Naive thymus-derived CD8-positive, alpha-beta T cell (primary cell): ENCODE data around the gene ASB4. TPM values are rescaled to one million over a fixed set of nuclear protein-coding genes. Genes with fewer than 3 reads are reported as not detected.

ENCODE experiments used
- ATAC-seq, 2 donors: fragments of 150-1000 bp; cut with Tn5 transposase in 1 of 2; sonication (Bioruptor Pico), chemical (Tn5 transposase) in 1 of 2; 1 replicate in 1 of 2; 2 replicates in 1 of 2; pipeline ENCODE4 v1.10.0; 2021; ENCODE audit warnings: mild to moderate bottlenecking in 2 of 2, moderate library complexity in 2 of 2
- POLR2A ChIA-PET: fragments of 350-600 bp; sonication (Branson Sonifier 250); formaldehyde crosslinking; loops from one replicate; lab custom pipeline; 2021; ENCODE audit warnings: antibody characterized with exemption; lab: Charles Lee
- DNase-seq, 10 donors: peaks; one replicate each; pipeline versions ENCODE4 v3.0.0 to v3.0.0-alpha.2; 2020 to 2022
- H3K27ac Mint-ChIP-seq, 10 donors: one replicate each; pipeline ENCODE4 v1.8.0; 2020 to 2022; ENCODE audit warnings: mild to moderate bottlenecking in 10 of 10, mixed read lengths in 10 of 10, moderate library complexity in 4 of 10, inconsistent platforms in 1 of 10
- H3K27me3 Mint-ChIP-seq, 5 donors: one replicate each; pipeline ENCODE4 v1.8.0; 2021 to 2022; ENCODE audit warnings: mixed read lengths in 5 of 5
- H3K36me3 Mint-ChIP-seq, 3 donors: one replicate each; pipeline ENCODE4 v1.8.0; 2020 to 2022; ENCODE audit warnings: mixed read lengths in 3 of 3, mild to moderate bottlenecking in 2 of 3, inconsistent platforms in 1 of 3
- H3K4me1 Mint-ChIP-seq, 4 donors: one replicate each; pipeline ENCODE4 v1.8.0; 2021 to 2022; ENCODE audit warnings: mixed read lengths in 4 of 4
- H3K4me3 Mint-ChIP-seq, 10 donors: one replicate each; pipeline ENCODE4 v1.8.0; 2020 to 2022; ENCODE audit warnings: mild to moderate bottlenecking in 10 of 10, mixed read lengths in 10 of 10, moderate library complexity in 6 of 10, inconsistent platforms in 1 of 10
- H3K9me3 Mint-ChIP-seq, 9 donors: one replicate each; pipeline ENCODE4 v1.8.0; 2020 to 2022; ENCODE audit warnings: mixed read lengths in 9 of 9, mild to moderate bottlenecking in 3 of 9, inconsistent platforms in 1 of 9, moderate library complexity in 1 of 9
- polyA plus RNA-seq, 3 donors: library from polyadenylated mRNA; unstranded; fragments of 300-500 nt; fragmentation: Illumina TruSeq; gene quantifications; one replicate each; pipeline ENCODE4 v1.2.3, GENCODE V29; 2021
- total RNA-seq, 8 experiments: library from RNA in 2 of 8; stranded (reverse) in 2 of 8; gene quantifications; one replicate each; pipeline ENCODE4 v1.2.3 and lab custom pipeline; 2021 to 2026

The ASB4 gene
- total and polyA plus RNA-seq, 5 experiments from 2014 or later, result not detected

DNA sequence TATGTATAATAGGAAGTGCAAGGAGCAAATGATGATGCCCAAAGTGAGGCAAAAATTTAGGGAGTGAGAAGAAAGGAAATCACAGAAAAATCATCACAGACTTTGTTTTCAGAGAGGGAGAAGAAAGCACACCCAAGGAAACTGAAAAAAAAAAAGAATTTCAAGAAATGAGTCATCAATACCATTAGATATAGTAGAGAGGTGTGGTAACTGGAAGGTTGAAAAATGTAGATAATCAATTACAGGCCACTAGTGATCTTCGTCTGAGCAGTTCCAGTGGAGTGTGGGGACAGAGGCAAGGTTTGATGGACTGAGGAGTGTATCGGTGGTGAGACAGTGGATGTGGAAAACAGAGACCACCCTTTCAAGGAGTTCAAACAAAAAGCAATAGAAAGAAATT lies 31.7 kb downstream of the ASB4 start:
- H3K4me3 Mint-ChIP-seq, result no peak overlapping the region
- H3K4me1 Mint-ChIP-seq, result no peaks in the 10 kb centered on the region
- no peaks in the 10 kb centered on the region for H3K9me3 Mint-ChIP-seq
- no peak overlapping the region for H3K27ac Mint-ChIP-seq
- no peaks in the 10 kb centered on the region for H3K36me3 Mint-ChIP-seq
- POLR2A ChIA-PET, result no interaction called here
- H3K27me3 Mint-ChIP-seq, result peaks cover 0 to 15% (median 8%) of the 10 kb centered on the region in 5 donors
- ATAC-seq, result no peak
- no peak for DNase-seq

DNA sequence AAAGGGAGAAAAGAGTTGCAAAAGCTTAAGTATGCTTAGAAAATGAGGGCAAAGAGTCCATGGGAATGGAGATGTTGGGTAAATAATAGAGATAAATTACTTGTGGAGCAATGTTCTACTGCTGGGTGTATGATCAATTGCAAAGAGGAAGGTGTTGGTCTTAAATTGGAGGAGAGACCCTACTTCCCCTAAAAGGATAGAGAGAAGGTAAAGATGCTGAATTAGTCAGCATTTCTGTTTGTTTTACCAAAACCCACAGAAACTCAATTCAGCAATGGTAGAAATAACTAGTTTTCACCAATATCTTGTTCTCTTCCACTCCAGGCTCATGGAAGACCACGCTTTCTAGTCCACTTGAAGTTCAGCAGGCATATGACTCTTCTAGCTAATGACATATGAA lies 32.1 kb downstream of the ASB4 start:
- DNase-seq, result no peak
- no peak overlapping the region for H3K4me3 Mint-ChIP-seq
- POLR2A ChIA-PET, result no interaction called here
- ATAC-seq, result no peak
- H3K9me3 Mint-ChIP-seq, result no peaks in the 10 kb centered on the region
- H3K4me1 Mint-ChIP-seq, result no peaks in the 10 kb centered on the region
- H3K27ac Mint-ChIP-seq, result no peak overlapping the region
- peaks cover 0 to 16% (median 8%) of the 10 kb centered on the region in 5 donors for H3K27me3 Mint-ChIP-seq
- H3K36me3 Mint-ChIP-seq, result no peaks in the 10 kb centered on the region

DNA sequence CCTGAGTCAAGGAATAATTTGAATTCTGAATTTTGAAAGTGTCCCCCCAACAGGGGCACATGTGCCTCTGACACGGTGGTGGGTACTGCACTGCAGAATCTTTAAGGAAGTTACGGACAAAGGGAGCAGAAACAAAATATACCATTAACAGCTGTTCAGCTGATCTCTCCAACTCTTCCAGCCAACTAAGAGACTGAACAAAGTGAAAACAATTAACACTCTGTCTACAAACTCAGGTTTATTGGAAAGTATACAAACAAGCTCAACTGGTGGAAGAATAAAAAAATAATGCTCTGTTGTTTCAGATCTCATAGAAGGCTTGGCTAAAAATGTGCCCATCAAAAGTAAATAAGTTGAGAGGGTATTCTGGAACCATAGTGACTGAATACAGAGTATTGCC lies 34.4 kb downstream of the ASB4 start:
- H3K4me3 Mint-ChIP-seq, result no peak overlapping the region
- DNase-seq (no peak), ATAC-seq (no peak)
- H3K4me1 Mint-ChIP-seq, result no peaks in the 10 kb centered on the region
- no peaks in the 10 kb centered on the region for H3K9me3 Mint-ChIP-seq
- H3K36me3 Mint-ChIP-seq, result no peaks in the 10 kb centered on the region
- POLR2A ChIA-PET, result no interaction called here
- H3K27me3 Mint-ChIP-seq, result peaks cover 2 to 16% (median 8%) of the 10 kb centered on the region in 5 donors
- no peak overlapping the region for H3K27ac Mint-ChIP-seq

DNA sequence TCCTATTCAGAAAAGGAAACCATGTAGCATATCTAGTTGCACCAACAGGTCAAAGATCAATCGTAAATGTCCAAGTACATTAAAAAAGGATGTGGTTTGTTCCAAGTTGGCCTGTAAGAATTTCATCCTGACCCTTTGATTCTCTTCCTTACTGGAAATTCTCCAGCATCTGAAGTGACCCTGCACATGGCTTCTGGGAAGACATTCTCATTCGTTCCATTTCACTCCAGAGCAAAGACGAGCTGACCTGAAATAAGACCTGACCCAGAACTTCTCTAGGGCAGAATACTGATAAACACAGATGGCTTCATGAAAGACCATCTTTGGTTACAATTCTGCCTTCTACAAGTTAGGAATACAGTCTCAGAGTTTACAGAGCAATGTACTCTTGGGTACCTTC lies 39.8 kb downstream of the ASB4 start:
- Mint-ChIP-seq H3K4me3 (no peak overlapping the region), H3K27me3 (peaks cover 3 to 10% (median 6%) of the 10 kb centered on the region in 5 donors), H3K36me3 (no peaks in the 10 kb centered on the region), H3K27ac (no peak overlapping the region), H3K9me3 (peaks cover 0 to 1% (median 0%) of the 10 kb centered on the region in 9 donors), H3K4me1 (peaks cover 0 to 1% (median 0%) of the 10 kb centered on the region in 4 donors)
- ATAC-seq (no peak), DNase-seq (no peak)
- POLR2A ChIA-PET, result no interaction called here

DNA sequence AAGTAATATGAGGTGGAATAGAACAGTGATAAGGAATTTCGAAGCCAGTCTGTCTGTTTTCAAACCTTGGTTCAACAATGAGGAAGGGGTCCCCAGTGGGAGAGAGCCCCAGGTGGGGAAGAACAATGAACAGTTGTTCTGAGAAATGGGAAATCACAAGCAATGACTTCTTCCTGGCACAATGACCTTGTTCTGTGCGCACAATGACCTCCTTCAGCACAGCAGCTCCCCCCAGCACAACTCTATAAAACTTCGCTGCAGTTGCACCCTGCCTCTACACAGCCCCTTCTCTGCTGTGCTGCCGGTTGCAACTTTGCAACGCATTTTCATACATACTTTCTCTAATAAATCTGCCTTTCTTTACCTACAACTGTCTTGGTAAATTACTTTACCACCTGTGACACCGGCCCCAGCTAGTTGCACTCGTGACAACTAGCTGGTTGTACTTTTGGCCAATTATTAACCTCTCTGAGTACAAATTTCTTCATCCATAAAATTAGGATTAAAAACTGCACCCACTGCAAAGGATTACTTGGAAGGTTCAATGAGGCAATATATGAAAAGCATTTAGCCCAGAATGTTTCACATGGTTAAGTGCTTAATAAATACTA lies 40.5 kb downstream of the ASB4 start:
- H3K9me3 Mint-ChIP-seq, result peaks cover 0 to 1% (median 0%) of the 10 kb centered on the region in 9 donors
- POLR2A ChIA-PET, result no interaction called here
- no peaks in the 10 kb centered on the region for H3K36me3 Mint-ChIP-seq
- peaks cover 0 to 1% (median 0%) of the 10 kb centered on the region in 4 donors for H3K4me1 Mint-ChIP-seq
- DNase-seq, result no peak
- H3K4me3 Mint-ChIP-seq, result no peak overlapping the region
- ATAC-seq, result no peak
- no peak overlapping the region for H3K27ac Mint-ChIP-seq
- H3K27me3 Mint-ChIP-seq, result peaks cover 3 to 10% (median 6%) of the 10 kb centered on the region in 5 donors

DNA sequence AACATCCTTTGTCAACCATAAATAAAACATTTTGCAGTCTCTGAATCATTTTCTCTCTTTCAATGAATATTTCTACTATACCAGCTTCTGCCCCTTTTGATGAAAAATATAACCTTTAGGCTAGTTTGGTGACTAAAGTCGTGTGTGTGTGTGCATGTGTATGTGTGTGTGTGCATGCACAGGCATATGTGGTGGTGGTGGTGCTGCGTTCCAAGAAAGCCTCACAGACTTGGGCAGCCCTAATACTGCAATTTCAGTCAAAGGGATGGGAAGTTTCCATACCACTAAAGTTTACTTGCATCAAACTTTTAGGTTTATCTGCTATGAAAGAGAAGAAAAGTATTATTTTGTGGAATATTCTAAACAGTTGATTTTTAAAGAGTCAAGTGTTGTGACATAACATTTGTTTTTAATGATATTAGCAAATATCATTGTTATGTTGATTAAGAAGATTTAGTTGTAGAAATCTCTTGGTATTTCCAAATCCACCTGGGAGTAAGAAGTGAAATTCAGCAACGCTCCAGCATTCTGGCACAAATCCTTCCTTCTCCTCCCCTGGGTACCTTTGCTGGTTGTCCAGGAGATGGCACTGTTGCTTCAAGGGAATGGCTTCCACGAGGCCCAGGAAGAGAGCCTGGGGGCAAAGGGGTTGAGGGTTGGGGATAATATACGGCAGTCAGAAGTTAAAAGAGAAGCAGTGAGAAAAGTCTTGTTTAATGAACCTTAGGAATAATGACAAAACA lies 41.5 kb downstream of the ASB4 start:
- ATAC-seq (no peak), DNase-seq (no peak)
- H3K36me3 Mint-ChIP-seq, result no peaks in the 10 kb centered on the region
- no peak overlapping the region for H3K4me3 Mint-ChIP-seq
- POLR2A ChIA-PET, result no interaction called here
- peaks cover 3 to 10% (median 6%) of the 10 kb centered on the region in 5 donors for H3K27me3 Mint-ChIP-seq
- H3K27ac Mint-ChIP-seq, result no peak overlapping the region
- H3K9me3 Mint-ChIP-seq, result peaks cover 0 to 1% (median 0%) of the 10 kb centered on the region in 9 donors
- peaks cover 0 to 1% (median 0%) of the 10 kb centered on the region in 4 donors for H3K4me1 Mint-ChIP-seq

DNA sequence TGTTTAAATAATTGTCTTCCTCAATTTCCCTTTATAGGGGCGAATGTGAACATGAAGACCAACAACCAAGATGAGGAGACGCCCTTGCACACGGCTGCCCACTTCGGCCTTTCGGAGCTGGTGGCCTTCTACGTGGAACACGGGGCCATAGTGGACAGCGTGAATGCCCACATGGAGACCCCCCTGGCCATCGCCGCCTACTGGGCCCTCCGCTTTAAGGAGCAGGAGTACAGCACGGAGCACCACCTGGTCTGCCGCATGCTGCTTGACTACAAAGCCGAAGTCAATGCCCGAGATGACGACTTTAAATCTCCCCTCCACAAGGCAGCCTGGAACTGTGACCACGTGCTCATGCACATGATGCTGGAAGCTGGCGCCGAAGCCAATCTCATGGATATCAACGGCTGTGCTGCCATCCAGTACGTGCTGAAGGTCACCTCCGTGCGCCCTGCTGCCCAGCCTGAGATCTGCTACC lies 42.1 kb downstream of the ASB4 start:
- Mint-ChIP-seq H3K36me3 (no peaks in the 10 kb centered on the region), H3K4me1 (peaks cover 0 to 1% (median 0%) of the 10 kb centered on the region in 4 donors), H3K9me3 (peaks cover 0 to 1% (median 0%) of the 10 kb centered on the region in 9 donors), H3K27me3 (peaks cover 2 to 10% (median 4%) of the 10 kb centered on the region in 5 donors), H3K27ac (no peak overlapping the region), H3K4me3 (no peak overlapping the region)
- POLR2A ChIA-PET, result no interaction called here
- DNase-seq (no peak), ATAC-seq (no peak)

DNA sequence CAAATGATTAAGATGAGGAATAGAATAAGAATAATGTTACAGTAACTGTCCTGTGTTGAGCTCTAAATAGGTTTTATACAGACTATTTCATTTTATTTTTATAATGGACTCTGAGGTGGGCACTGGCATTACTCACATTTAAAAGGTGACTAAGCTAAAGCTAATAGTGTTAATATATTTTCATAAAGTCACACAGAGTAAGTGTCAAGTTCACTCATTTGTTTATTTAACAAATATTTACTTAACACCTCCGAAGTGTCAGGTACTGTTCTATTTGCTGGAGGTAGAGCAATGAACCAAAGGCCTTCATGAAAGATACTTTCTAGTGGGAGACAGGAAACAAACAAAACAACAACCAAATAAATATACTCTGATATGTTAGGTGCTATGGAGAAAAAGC lies 44.0 kb downstream of the ASB4 start:
- POLR2A ChIA-PET, result no interaction called here
- Mint-ChIP-seq H3K9me3 (peaks cover 0 to 1% (median 0%) of the 10 kb centered on the region in 9 donors), H3K4me3 (no peak overlapping the region), H3K4me1 (peaks cover 0 to 1% (median 0%) of the 10 kb centered on the region in 4 donors), H3K27me3 (peaks cover 1 to 12% (median 7%) of the 10 kb centered on the region in 5 donors), H3K27ac (no peak overlapping the region), H3K36me3 (no peaks in the 10 kb centered on the region)
- ATAC-seq, result no peak
- DNase-seq, result no peak

DNA sequence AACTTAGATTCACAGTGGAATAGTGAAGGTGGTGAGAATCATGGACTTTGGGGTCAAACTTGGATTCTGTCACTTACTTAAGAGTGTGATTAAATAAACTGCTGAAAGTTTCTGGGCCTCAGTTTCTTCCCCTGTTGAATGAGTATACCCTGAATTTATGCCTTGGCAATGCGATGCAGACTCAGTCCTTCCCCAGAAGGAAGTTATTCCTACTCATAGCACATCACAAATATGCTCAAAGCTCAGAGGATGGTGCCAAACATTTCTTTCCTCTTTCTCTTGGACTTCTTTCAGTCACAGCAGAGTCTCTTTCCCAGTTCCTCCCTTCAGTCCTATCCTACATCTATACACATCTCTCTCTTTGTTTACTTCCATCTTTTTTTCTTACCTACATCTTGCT lies 45.1 kb downstream of the ASB4 start:
- Mint-ChIP-seq H3K4me1 (peaks cover 0 to 1% (median 0%) of the 10 kb centered on the region in 4 donors), H3K36me3 (no peaks in the 10 kb centered on the region), H3K27me3 (peaks cover 4 to 15% (median 10%) of the 10 kb centered on the region in 5 donors), H3K27ac (no peak overlapping the region), H3K9me3 (peaks cover 0 to 1% (median 0%) of the 10 kb centered on the region in 9 donors), H3K4me3 (no peak overlapping the region)
- no peak for ATAC-seq
- DNase-seq, result no peak
- POLR2A ChIA-PET, result no interaction called here

DNA sequence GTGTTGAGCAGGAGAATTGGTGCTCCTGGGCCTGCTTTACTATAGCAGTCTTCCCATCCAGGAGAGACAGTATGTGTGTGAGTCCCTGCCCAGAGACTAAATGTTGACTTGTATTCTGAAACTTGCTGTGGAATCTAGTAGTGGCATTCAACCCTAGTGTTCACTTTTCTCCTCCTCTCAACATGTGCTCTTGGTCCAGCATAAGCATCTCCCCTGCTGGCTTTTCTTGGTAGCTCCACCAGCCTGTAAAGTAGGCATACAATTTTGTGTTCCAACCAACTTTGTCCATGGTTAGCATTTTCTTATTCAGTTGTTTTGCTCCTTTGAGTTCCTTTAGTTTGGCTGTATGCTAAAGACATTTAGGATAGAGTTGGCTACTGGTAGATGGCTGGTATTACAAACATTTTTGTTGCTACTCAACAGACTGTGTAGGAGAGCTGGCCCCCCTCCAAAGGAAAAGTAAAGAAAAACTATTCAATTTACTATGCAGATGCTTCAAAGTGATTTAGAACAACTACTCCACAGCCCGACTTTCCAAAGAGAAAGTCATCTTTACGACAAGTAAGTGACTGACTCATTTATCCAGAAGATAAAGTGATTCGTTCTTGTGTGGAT lies 46.0 kb downstream of the ASB4 start:
- peaks cover 4 to 12% (median 9%) of the 10 kb centered on the region in 5 donors for H3K27me3 Mint-ChIP-seq

DNA sequence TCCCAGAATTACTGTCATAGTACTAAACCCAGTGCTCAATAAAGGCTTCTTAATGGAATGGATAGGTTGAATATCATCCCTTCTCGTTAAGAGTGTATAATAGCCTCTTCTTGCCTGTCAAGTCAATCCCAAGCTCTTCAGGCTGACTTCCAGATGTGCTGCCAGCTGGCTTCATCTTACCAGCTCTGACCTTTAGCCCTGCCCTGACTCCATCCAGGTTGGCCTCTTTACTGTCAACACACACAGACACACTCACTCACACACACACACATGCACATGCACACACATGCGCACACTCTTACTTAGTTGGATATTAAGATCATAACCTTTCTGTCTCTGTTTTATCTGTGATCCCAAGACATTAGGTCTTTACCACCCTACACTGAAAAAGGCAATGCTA lies 49.1 kb downstream of the ASB4 start:
- Mint-ChIP-seq H3K27me3 (peaks cover 4 to 10% (median 9%) of the 10 kb centered on the region in 5 donors), H3K36me3 (no peaks in the 10 kb centered on the region), H3K4me1 (no peaks in the 10 kb centered on the region), H3K9me3 (no peaks in the 10 kb centered on the region), H3K27ac (no peak overlapping the region), H3K4me3 (no peak overlapping the region)
- no peak for DNase-seq
- POLR2A ChIA-PET, result no interaction called here
- no peak for ATAC-seq

More for the DNA sequence above, 46.0 kb downstream of the ASB4 start:
- Mint-ChIP-seq H3K27ac (no peak overlapping the region), H3K36me3 (no peaks in the 10 kb centered on the region), H3K9me3 (peaks cover 0 to 1% (median 0%) of the 10 kb centered on the region in 9 donors), H3K4me1 (peaks cover 0 to 1% (median 0%) of the 10 kb centered on the region in 4 donors), H3K4me3 (no peak overlapping the region)
- POLR2A ChIA-PET, result no interaction called here
- DNase-seq (no peak), ATAC-seq (no peak)

DNA sequence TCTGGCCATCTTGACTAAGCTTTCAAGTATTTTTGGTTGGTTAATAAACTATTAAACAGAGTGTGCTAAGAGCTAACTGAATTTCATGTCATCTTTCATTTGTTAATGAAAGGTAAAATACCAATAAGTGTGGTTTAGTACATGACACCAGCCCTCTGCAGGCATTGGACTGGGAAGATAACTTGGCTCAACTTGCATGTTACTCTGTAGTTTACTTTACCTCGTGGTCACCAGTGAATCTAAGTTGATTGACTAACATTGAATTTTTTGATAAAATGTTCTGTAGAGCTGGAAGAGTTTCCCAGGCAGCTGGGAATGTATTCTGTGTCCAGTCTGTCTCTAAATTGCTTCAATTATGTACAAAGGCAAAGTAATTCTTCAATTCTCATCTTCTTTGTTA lies 49.9 kb downstream of the ASB4 start:
- Mint-ChIP-seq H3K4me1 (no peaks in the 10 kb centered on the region), H3K9me3 (no peaks in the 10 kb centered on the region), H3K27me3 (peaks cover 5 to 12% (median 10%) of the 10 kb centered on the region in 5 donors), H3K4me3 (no peak overlapping the region), H3K36me3 (no peaks in the 10 kb centered on the region), H3K27ac (no peak overlapping the region)
- POLR2A ChIA-PET, result no interaction called here
- DNase-seq (no peak), ATAC-seq (no peak)
